ENCODE data around the gene IZUMO2.
"Not testable (repeated sequence)": the region's sequence is repeated elsewhere in the genome, so short reads cannot be mapped to it uniquely, and the experiment has no call there.

The IZUMO2 gene

DNA sequence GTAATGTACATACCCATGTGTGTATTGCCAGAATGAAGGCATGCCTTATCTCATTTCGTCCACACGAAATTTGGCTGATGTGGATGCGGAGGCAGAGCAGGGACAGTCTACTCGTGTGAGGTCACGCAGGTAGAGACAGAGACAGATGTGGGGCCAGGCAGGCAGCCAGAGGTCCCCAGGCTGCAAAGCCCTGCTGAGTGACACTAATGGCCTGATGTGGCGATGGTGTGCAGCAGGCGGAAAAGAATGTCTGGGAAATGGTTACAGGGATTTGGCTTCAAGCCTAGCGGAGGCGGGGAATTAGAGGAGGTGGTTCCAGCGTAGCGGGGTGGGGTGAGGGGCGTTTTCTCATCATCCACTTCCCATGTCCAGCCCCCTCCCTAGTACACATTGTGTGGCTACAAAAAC lies 4.2 kb upstream of the IZUMO2 start:
- Histone ChIP-seq H3K36me3 (ENCODE audit: insufficient read depth, low read length) (no peaks in the 10 kb centered on the region), H3K27me3 (ENCODE audit: insufficient read depth, low read length) (no peaks in the 10 kb centered on the region), H3K4me1 (ENCODE audit: control insufficient read depth, insufficient read depth, low read length, unreplicated experiment) (no peaks in the 10 kb centered on the region), H2AFZ (ENCODE audit: low read length, unreplicated experiment) (no peak overlapping the region), H3K79me2 (ENCODE audit: control insufficient read depth, insufficient read depth, low read length, unreplicated experiment) (no peaks in the 10 kb centered on the region), H3K4me3 (ENCODE audit: low read depth, low read length) (no peak overlapping the region), H3K27ac (ENCODE audit: low read depth, low read length) (no peak overlapping the region)

DNA sequence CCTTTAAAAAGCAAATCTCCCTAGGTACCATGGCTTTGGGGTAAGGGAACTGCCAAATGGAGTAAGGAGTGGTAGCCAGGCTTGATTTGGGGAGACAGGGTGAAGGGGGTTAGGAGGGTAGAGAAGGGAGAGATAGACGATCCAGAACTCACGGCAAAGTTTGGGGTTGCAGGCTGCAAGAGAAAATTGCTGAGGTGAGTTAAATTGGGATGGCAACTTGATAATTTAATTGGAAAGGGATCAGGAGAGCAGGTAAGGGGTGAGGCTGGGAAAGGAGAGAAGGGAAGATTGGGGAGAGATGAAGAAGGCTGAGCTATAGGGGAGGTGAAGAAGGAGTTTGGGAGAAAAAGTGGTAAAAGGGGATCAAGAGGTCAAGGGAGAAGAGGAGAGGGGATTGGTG lies 4.0 kb downstream of the IZUMO2 start:
- no peaks in the 10 kb centered on the region for H3K36me3 ChIP-seq (ENCODE audit: insufficient read depth, low read length)
- no peak overlapping the region for H2AFZ ChIP-seq (ENCODE audit: low read length, unreplicated experiment)
- no peaks in the 10 kb centered on the region for H3K4me1 ChIP-seq (ENCODE audit: control insufficient read depth, insufficient read depth, low read length, unreplicated experiment)
- H3K79me2 ChIP-seq (ENCODE audit: control insufficient read depth, insufficient read depth, low read length, unreplicated experiment): no peaks in the 10 kb centered on the region
- no peaks in the 10 kb centered on the region for H3K27me3 ChIP-seq (ENCODE audit: insufficient read depth, low read length)
- H3K27ac ChIP-seq (ENCODE audit: low read depth, low read length): no peak overlapping the region
- no peak overlapping the region for H3K4me3 ChIP-seq (ENCODE audit: low read depth, low read length)

DNA sequence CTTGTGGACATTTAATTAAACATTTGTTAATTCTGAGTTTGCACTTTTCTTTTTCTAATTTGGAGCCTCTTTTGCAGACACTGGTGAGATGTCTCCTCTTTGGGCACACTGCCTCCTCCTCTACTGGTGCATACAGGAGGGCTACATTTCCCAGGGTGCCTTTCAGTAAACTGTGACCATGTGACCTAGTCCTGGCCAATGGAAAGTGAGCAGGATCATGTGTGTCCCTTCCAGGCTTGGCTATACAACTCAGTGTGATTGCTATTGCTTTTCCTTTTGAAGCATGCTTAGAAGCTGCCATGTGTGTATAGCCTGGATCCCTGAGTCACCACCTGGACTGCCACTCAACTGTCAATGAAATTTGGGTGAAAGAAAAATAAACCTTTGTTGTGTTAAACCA lies 4.5 kb downstream of the IZUMO2 start:
- Histone ChIP-seq H3K4me1 (ENCODE audit: control insufficient read depth, insufficient read depth, low read length, unreplicated experiment) (no peaks in the 10 kb centered on the region), H2AFZ (ENCODE audit: low read length, unreplicated experiment) (no peak overlapping the region), H3K27ac (ENCODE audit: low read depth, low read length) (no peak overlapping the region), H3K36me3 (ENCODE audit: insufficient read depth, low read length) (no peaks in the 10 kb centered on the region), H3K27me3 (ENCODE audit: insufficient read depth, low read length) (no peaks in the 10 kb centered on the region), H3K79me2 (ENCODE audit: control insufficient read depth, insufficient read depth, low read length, unreplicated experiment) (no peaks in the 10 kb centered on the region), H3K4me3 (ENCODE audit: low read depth, low read length) (no peak overlapping the region)

DNA sequence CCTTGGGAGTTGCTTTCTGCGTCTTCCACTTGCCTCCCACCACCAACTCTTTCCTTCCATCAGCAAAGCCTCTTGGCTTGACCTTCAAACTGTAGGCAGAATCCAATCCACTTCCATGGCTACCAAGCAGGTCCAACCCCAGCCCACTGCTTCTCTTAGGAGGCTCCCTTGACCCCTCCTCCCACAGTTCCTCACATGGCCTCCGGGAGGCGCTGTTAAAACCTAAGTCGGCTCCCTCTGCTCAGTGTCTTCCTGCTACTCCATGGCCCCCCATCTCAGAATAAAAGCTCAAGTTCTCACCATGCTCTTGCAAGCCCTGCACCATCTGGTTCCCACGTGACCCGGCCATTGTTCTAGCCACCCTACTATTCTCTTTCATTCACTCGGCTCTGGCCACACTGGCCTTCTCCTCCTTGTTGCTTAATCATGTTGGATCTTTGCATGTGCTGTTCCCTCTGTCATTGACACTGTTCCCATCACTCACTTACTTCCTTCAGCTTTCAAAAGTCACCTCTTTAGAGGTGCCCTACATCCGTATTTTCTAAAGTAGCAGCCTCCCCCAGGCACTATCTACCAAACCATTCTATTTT lies 7.5 kb downstream of the IZUMO2 start:
- Histone ChIP-seq H3K79me2 (ENCODE audit: control insufficient read depth, insufficient read depth, low read length, unreplicated experiment) (no peaks in the 10 kb centered on the region), H3K36me3 (ENCODE audit: insufficient read depth, low read length) (no peaks in the 10 kb centered on the region), H3K4me1 (ENCODE audit: control insufficient read depth, insufficient read depth, low read length, unreplicated experiment) (no peaks in the 10 kb centered on the region), H2AFZ (ENCODE audit: low read length, unreplicated experiment) (no peak overlapping the region), H3K4me3 (ENCODE audit: low read depth, low read length) (no peak overlapping the region), H3K27me3 (ENCODE audit: insufficient read depth, low read length) (no peaks in the 10 kb centered on the region), H3K27ac (ENCODE audit: low read depth, low read length) (no peak overlapping the region)

GRCh38 chr19:50154529-50154928 lies 8.6 kb downstream of the IZUMO2 start:
- no peaks in the 10 kb centered on the region for H3K79me2 ChIP-seq (ENCODE audit: control insufficient read depth, insufficient read depth, low read length, unreplicated experiment)
- no peaks in the 10 kb centered on the region for H3K36me3 ChIP-seq (ENCODE audit: insufficient read depth, low read length)
- H2AFZ ChIP-seq (ENCODE audit: low read length, unreplicated experiment): no peak overlapping the region
- H3K27me3 ChIP-seq (ENCODE audit: insufficient read depth, low read length): no peaks in the 10 kb centered on the region
- H3K4me1 ChIP-seq (ENCODE audit: control insufficient read depth, insufficient read depth, low read length, unreplicated experiment): no peaks in the 10 kb centered on the region
- H3K27ac ChIP-seq (ENCODE audit: low read depth, low read length): no peak overlapping the region
- no peak overlapping the region for H3K4me3 ChIP-seq (ENCODE audit: low read depth, low read length)

- H3K79me2 ChIP-seq (ENCODE audit: control insufficient read depth, insufficient read depth, low read length, unreplicated experiment): no peaks in the 10 kb centered on the region
- no peak overlapping the region for H3K27ac ChIP-seq (ENCODE audit: low read depth, low read length)
- no peak overlapping the region for H3K4me3 ChIP-seq (ENCODE audit: low read depth, low read length)
- no peaks in the 10 kb centered on the region for H3K27me3 ChIP-seq (ENCODE audit: insufficient read depth, low read length)
- H3K4me1 ChIP-seq (ENCODE audit: control insufficient read depth, insufficient read depth, low read length, unreplicated experiment): no peaks in the 10 kb centered on the region
- no peaks in the 10 kb centered on the region for H3K36me3 ChIP-seq (ENCODE audit: insufficient read depth, low read length)
- no peak overlapping the region for H2AFZ ChIP-seq (ENCODE audit: low read length, unreplicated experiment)
Observed at GRCh38 chr19:50152578-50152977, 10.5 kb downstream of the IZUMO2 start.

GRCh38 chr19:50148528-50148927 lies 14.6 kb downstream of the IZUMO2 start:
- no peaks in the 10 kb centered on the region for H3K27me3 ChIP-seq (ENCODE audit: insufficient read depth, low read length)
- H3K4me3 ChIP-seq (ENCODE audit: low read depth, low read length): no peak overlapping the region
- H3K27ac ChIP-seq (ENCODE audit: low read depth, low read length): no peak overlapping the region
- no peaks in the 10 kb centered on the region for H3K79me2 ChIP-seq (ENCODE audit: control insufficient read depth, insufficient read depth, low read length, unreplicated experiment)
- H3K4me1 ChIP-seq (ENCODE audit: control insufficient read depth, insufficient read depth, low read length, unreplicated experiment): no peaks in the 10 kb centered on the region
- no peaks in the 10 kb centered on the region for H3K36me3 ChIP-seq (ENCODE audit: insufficient read depth, low read length)
- H2AFZ ChIP-seq (ENCODE audit: low read length, unreplicated experiment): no peak overlapping the region

- Histone ChIP-seq H3K27ac (ENCODE audit: low read depth, low read length) (no peak overlapping the region), H3K4me1 (ENCODE audit: control insufficient read depth, insufficient read depth, low read length, unreplicated experiment) (no peaks in the 10 kb centered on the region), H2AFZ (ENCODE audit: low read length, unreplicated experiment) (peak overlapping the region; percentile 32), H3K79me2 (ENCODE audit: control insufficient read depth, insufficient read depth, low read length, unreplicated experiment) (no peaks in the 10 kb centered on the region), H3K4me3 (ENCODE audit: low read depth, low read length) (peak overlapping the region; percentile 67), H3K36me3 (ENCODE audit: insufficient read depth, low read length) (no peaks in the 10 kb centered on the region), H3K27me3 (ENCODE audit: insufficient read depth, low read length) (no peaks in the 10 kb centered on the region)
Observed at GRCh38 chr19:50147462-50148423, 15.3 kb downstream of the IZUMO2 start.

GRCh38 chr19:50141921-50142320 lies 21.2 kb downstream of the IZUMO2 start:
- not testable (repeated sequence) for H3K4me3 ChIP-seq (ENCODE audit: low read depth, low read length); H3K27ac ChIP-seq (ENCODE audit: low read depth, low read length); H3K79me2 ChIP-seq (ENCODE audit: control insufficient read depth, insufficient read depth, low read length, unreplicated experiment); H3K4me1 ChIP-seq (ENCODE audit: control insufficient read depth, insufficient read depth, low read length, unreplicated experiment); H2AFZ ChIP-seq (ENCODE audit: low read length, unreplicated experiment); H3K36me3 ChIP-seq (ENCODE audit: insufficient read depth, low read length); H3K27me3 ChIP-seq (ENCODE audit: insufficient read depth, low read length)

- H3K27ac ChIP-seq (ENCODE audit: low read depth, low read length); H2AFZ ChIP-seq (ENCODE audit: low read length, unreplicated experiment); H3K36me3 ChIP-seq (ENCODE audit: insufficient read depth, low read length); H3K4me1 ChIP-seq (ENCODE audit: control insufficient read depth, insufficient read depth, low read length, unreplicated experiment); H3K79me2 ChIP-seq (ENCODE audit: control insufficient read depth, insufficient read depth, low read length, unreplicated experiment); H3K27me3 ChIP-seq (ENCODE audit: insufficient read depth, low read length); H3K4me3 ChIP-seq (ENCODE audit: low read depth, low read length): not testable (repeated sequence)
Observed at GRCh38 chr19:50140118-50140845, 22.8 kb downstream of the IZUMO2 start.

All from ACC112 (cell line).